GM21529 (cell line): ENCODE results near the gene UTY.

Experiments used
- ATAC-seq: cut with Tn5 transposase; IDR thresholded peaks from one replicate; pipeline ENCODE4 v1.9.1; 2021; ENCODE audit not compliant: unreplicated experiment

The UTY gene

GRCh38 chrY:13479828-13480227 lies at the start of gene UTY:
UTY (minus strand) TSS chrY:13480033; CDS start chrY:13479665, 368 bp downstream.
- no peak for ATAC-seq

- no peak for ATAC-seq
These were observed 40.6 kb upstream of the UTY start for GRCh38 chrY:13520474-13520873.

- no peak for ATAC-seq
These were observed 21.4 kb upstream of the UTY start for GRCh38 chrY:13501215-13501614.

- ATAC-seq, result no peak
These were observed 13.9 kb upstream of the UTY start for GRCh38 chrY:13493737-13494136.

- ATAC-seq, result no peak
These were observed 12.6 kb upstream of the UTY start for GRCh38 chrY:13492408-13492807.

- no peak for ATAC-seq
These were observed 8.9 kb upstream of the UTY start for GRCh38 chrY:13488738-13489137.

- no peak for ATAC-seq
These were observed 617 bp downstream of the UTY start for GRCh38 chrY:13479121-13479711.

- ATAC-seq, result no peak
These were observed 1.6 kb downstream of the UTY start for GRCh38 chrY:13478126-13478785.

- no peak for ATAC-seq
These were observed 4.8 kb downstream of the UTY start for GRCh38 chrY:13474997-13475396.

GRCh38 chrY:13451572-13451971 lies 28.3 kb downstream of the UTY start:
- ATAC-seq, result no peak

GRCh38 chrY:13450596-13451130 lies 29.2 kb downstream of the UTY start:
- ATAC-seq, result no peak

- ATAC-seq, result no peak
These were observed 34.3 kb downstream of the UTY start for GRCh38 chrY:13445566-13445965.

GRCh38 chrY:13443146-13443545 lies 36.7 kb downstream of the UTY start:
- ATAC-seq, result no peak

- ATAC-seq, result no peak
These were observed 39.0 kb downstream of the UTY start for GRCh38 chrY:13440811-13441210.

GRCh38 chrY:13435968-13436937 lies 43.6 kb downstream of the UTY start:
- ATAC-seq, result no peak

GRCh38 chrY:13435206-13435967 lies 44.4 kb downstream of the UTY start:
- no peak for ATAC-seq

- no peak for ATAC-seq
These were observed 47.4 kb downstream of the UTY start for GRCh38 chrY:13432293-13433025.

- ATAC-seq, result no peak
These were observed 50.3 kb downstream of the UTY start for GRCh38 chrY:13429551-13429950.

- ATAC-seq, result no peak
These were observed 56.5 kb downstream of the UTY start for GRCh38 chrY:13423281-13423732.
